DMS79 (cell line): ENCODE measurements around the gene B3GNT8.
"Not testable (repeated sequence)": the region's sequence is repeated elsewhere in the genome, so short reads cannot be mapped to it uniquely, and the experiment has no call there.

Source experiments
- DNase-seq: peaks from one replicate; lab custom pipeline; 2025; lab: John Stamatoyannopoulos, UW

B3GNT8 gene

GRCh38 chr19:41414461-41414860 is 12.7 kb downstream of the B3GNT8 start:
- no peak for DNase-seq

- DNase-seq = no peak
These were observed 13.2 kb downstream of the B3GNT8 start for GRCh38 chr19:41413947-41414346.

GRCh38 chr19:41412953-41413352 is 14.2 kb downstream of the B3GNT8 start:
- no peak for DNase-seq

GRCh38 chr19:41411968-41412265 is 15.3 kb downstream of the B3GNT8 start:
- no peak for DNase-seq

GRCh38 chr19:41411100-41411967 is 15.8 kb downstream of the B3GNT8 start:
- DNase-seq = no peak

GRCh38 chr19:41410336-41411054 is 16.7 kb downstream of the B3GNT8 start:
- DNase-seq = no peak

- no peak for DNase-seq
These were observed 17.9 kb downstream of the B3GNT8 start for GRCh38 chr19:41409288-41409687.

GRCh38 chr19:41408846-41409245 is 18.3 kb downstream of the B3GNT8 start:
- DNase-seq = not testable (repeated sequence)

GRCh38 chr19:41408256-41408655 is 18.9 kb downstream of the B3GNT8 start:
- DNase-seq = no peak

- peak; percentile 69 for DNase-seq
These were observed 19.9 kb downstream of the B3GNT8 start for GRCh38 chr19:41407271-41407670.

- no peak for DNase-seq
These were observed 21.4 kb downstream of the B3GNT8 start for GRCh38 chr19:41405776-41406175.

- peak; percentile 89 for DNase-seq
These were observed 23.8 kb downstream of the B3GNT8 start for GRCh38 chr19:41403181-41403970.

- no peak for DNase-seq
These were observed 25.2 kb downstream of the B3GNT8 start for GRCh38 chr19:41402010-41402409.

GRCh38 chr19:41401483-41401882 is 25.7 kb downstream of the B3GNT8 start:
- DNase-seq = no peak

GRCh38 chr19:41399525-41399924 is 27.6 kb downstream of the B3GNT8 start:
- no peak for DNase-seq

- DNase-seq = no peak
These were observed 28.1 kb downstream of the B3GNT8 start for GRCh38 chr19:41399091-41399490.

GRCh38 chr19:41398598-41398997 is 28.6 kb downstream of the B3GNT8 start:
- DNase-seq = peak; percentile 40

- no peak for DNase-seq
These were observed 29.1 kb downstream of the B3GNT8 start for GRCh38 chr19:41398050-41398418.

GRCh38 chr19:41397086-41398049 is 29.8 kb downstream of the B3GNT8 start, which contains the start of the genes BCKDHA and EXOSC5:
Gene BCKDHA (plus strand): TSS chr19:41397818. CDS start chr19:41397828, 10 bp downstream.
Gene EXOSC5 (minus strand): TSS chr19:41397359. CDS start chr19:41397328, 31 bp downstream.
- DNase-seq = peak; percentile 99

- DNase-seq = no peak
These were observed 31.8 kb downstream of the B3GNT8 start for GRCh38 chr19:41395355-41395754.

GRCh38 chr19:41392775-41393174 is 34.4 kb downstream of the B3GNT8 start:
- no peak for DNase-seq
